Mucosa of descending colon (tissue), 3 donors: Measurements from ENCODE around the gene SUN1. TPM values are rescaled to one million over a fixed set of nuclear protein-coding genes. Genes with fewer than 3 reads are reported as not detected.

Experiments
- ATAC-seq: fragments of 200-7000 bp; cut with Tn5 transposase; one replicate; pipeline ENCODE4 v1.9.1; 2020; ENCODE audit warnings: mild to moderate bottlenecking, moderate library complexity
- DNase-seq, 3 donors: peaks; one replicate each; pipeline ENCODE4 v3.0.0-alpha.2; 2020
- H3K36me3 ChIP-seq: fragments of 200-600 bp; one replicate; pipeline ENCODE4 v1.8.0; 2021; ENCODE audit warnings: low read depth, mild to moderate bottlenecking
- H3K4me1 ChIP-seq: fragments of 200-600 bp; one replicate; pipeline ENCODE4 v1.8.0; 2021; ENCODE audit warnings: low read depth, mild to moderate bottlenecking
- H3K4me3 ChIP-seq: fragments of 200-600 bp; one replicate; pipeline ENCODE4 v1.8.0; 2021; ENCODE audit warnings: mild to moderate bottlenecking
- H3K9me3 ChIP-seq: fragments of 200-600 bp; one replicate; pipeline ENCODE4 v1.8.0; 2021; ENCODE audit warnings: mild to moderate bottlenecking
- intact Hi-C, 2 donors: fragments of 100-400 bp; cut with DNase I in 1 of 2; cut with micrococcal nuclease in 1 of 2; formaldehyde crosslinking; loops; one replicate each; pipeline versions ENCODE4 v1.11.0 to v1.11.1; 2022; cut with DNase I, micrococcal nuclease
- total RNA-seq, 3 donors: library from RNA; stranded (reverse); fragmentation: NEBNext Ultra II Directional in 2 of 3; extraction: Animal tissue kit (Norgen Biotek cat#: 25700) in 2 of 3; gene quantifications; one replicate each; pipeline versions ENCODE4 v1.2.1 to v1.2.4, GENCODE V29; 2021 to 2023
- TF ChIP-seq, protein P1 (sequence below): fragments of 200-600 bp; IDR thresholded peaks from one replicate; pipeline ENCODE4 v1.8.0; 2022; ENCODE audit warnings: antibody characterized with exemption, mild to moderate bottlenecking
- donor health status: DM: no; HTN: no; CAD: no; lungs with moderate emphysema.
- donor health status: DM: no; HTN: no; CAD: no.
- donor health status: DM: no; HTN: yes; CAD: no.

The SUN1 gene
- total RNA-seq, 3 donors from 2014 or later, result 151 to 179 (median 164) TPM

DNA sequence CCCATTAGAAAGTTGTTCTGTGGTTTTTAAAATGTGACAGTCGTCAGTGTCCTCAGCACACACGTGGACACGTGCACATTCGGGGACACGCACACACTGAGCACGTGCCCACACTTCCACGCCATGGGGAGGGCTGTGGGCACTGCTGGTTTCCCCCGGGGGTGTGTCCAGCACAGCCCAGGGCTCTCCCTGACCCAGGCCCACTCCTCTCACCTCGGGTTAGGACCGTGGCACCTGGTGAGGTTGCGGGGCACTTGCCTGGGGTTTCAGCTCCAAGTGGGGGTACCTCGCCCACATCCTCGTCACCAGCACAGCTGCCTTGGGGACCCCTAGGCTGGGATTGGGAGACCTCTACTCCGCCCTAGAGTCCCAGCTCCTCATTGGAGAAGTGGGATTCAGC, 64.8 kb downstream of the SUN1 start:
- Histone ChIP-seq H3K9me3 (no peaks in the 10 kb centered on the region), H3K36me3 (peaks cover 22% of the 10 kb centered on the region), H3K4me3 (no peak overlapping the region), H3K4me1 (peaks cover 6% of the 10 kb centered on the region)
- intact Hi-C loops, result no loop called here
- DNase-seq (peak in 1 of 3 donors; percentile 52), ATAC-seq (no peak)
- TF ChIP-seq, protein P1, sequence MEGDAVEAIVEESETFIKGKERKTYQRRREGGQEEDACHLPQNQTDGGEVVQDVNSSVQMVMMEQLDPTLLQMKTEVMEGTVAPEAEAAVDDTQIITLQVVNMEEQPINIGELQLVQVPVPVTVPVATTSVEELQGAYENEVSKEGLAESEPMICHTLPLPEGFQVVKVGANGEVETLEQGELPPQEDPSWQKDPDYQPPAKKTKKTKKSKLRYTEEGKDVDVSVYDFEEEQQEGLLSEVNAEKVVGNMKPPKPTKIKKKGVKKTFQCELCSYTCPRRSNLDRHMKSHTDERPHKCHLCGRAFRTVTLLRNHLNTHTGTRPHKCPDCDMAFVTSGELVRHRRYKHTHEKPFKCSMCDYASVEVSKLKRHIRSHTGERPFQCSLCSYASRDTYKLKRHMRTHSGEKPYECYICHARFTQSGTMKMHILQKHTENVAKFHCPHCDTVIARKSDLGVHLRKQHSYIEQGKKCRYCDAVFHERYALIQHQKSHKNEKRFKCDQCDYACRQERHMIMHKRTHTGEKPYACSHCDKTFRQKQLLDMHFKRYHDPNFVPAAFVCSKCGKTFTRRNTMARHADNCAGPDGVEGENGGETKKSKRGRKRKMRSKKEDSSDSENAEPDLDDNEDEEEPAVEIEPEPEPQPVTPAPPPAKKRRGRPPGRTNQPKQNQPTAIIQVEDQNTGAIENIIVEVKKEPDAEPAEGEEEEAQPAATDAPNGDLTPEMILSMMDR, result no peak

DNA sequence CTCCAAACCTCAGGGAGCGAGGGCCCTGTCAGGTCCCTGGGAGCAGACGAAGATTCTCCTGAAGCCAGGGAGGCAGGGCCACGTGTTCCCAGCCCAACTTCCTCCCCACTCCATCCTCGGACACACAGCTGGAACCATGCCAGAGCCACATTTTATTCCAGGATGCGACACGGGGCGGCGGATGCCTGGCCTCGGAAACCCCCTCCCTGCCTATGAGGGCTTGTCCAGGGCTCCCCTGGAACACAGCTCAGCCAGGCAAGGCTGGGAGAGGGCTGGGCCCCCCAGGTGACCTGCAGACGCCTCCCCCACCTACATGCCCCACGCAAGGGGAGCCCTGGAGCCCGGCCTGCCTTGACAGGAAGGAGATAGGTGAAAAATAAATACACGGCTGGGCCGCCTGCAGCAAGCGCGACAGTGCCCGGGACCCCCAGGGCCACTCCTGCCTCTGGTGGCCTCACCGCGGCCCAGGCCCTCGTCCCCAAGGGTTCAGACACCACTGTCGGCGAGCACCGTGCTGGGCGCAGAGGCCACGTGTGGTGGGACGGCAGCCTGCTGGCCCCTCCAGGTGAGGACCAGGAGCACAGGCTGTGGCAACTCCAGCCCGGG, 65.6 kb downstream of the SUN1 start:
- H3K9me3 ChIP-seq, result no peaks in the 10 kb centered on the region
- H3K36me3 ChIP-seq, result peaks cover 22% of the 10 kb centered on the region
- TF ChIP-seq, protein P1, result no peak
- DNase-seq, result peak in 2 of 3 donors; percentile 52 to 55
- ATAC-seq, result no peak
- intact Hi-C loops, result no loop called here
- peaks cover 6% of the 10 kb centered on the region for H3K4me1 ChIP-seq
- no peak overlapping the region for H3K4me3 ChIP-seq

DNA sequence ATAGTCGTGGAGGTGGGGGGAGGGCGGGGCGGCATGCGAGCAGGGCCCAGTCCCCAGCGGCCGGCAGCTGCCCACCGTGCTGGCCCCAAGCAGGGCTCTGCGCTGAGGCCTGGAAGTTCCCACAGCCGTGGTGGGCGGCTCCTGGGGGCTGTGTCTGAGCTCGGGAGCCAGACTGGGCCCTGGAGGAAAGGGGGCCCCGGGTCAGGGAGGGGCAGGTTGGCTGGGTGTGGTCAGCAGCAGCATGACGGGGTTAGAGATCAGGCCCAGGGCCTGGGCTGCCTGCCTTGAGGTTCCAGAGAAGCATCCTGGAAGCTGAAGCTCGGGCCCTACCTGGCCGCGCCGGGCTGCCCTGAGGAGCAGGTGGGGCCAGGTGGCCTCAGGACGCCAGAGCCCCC, 66.2 kb downstream of the SUN1 start:
- H3K4me1 ChIP-seq, result peaks cover 6% of the 10 kb centered on the region
- no peak for ATAC-seq
- TF ChIP-seq, protein P1, result no peak
- H3K36me3 ChIP-seq, result peaks cover 22% of the 10 kb centered on the region
- intact Hi-C loops, result no loop called here
- no peaks in the 10 kb centered on the region for H3K9me3 ChIP-seq
- DNase-seq, result peak in 1 of 3 donors; percentile 32
- no peak overlapping the region for H3K4me3 ChIP-seq

DNA sequence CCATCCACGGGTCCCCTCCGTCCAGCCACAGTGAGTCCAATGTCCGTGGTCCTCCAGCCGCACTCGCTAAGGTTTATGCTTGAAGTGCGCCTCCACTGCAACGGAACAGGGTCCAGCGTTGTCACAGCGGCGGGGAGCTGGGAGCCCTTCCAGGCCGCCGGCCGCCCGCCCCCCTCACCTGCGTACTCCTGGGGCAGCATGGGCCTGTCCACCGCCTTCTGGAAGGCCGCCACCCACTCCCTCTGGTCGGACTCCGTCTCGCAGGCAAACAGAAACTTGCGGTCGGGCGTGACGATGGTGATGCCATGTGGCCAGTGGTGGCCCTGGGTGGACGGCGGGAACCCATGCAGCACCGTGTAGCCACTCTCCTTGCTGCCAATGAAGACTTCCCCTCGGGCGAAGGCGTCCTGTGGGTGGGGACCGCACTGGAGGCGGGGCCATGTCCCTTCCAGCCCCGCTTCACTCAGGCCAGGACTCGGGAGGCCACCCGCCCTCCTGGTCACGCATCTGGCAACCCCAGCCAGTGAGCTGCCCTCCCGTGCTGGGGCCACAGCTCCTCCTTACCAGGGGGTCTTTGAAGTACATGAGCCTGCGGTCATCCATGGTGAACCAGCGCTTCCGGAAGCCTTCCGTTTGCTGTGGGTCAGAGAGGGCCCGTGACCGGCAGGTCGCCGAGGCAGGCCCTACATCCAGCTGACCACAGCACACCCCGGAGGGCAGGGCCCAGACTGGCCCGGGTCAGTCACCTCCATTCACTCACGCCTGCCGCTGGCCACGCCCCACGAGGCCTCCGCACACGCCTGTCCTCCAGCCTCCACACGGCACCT, 66.8 kb downstream of the SUN1 start:
- H3K9me3 ChIP-seq, result no peaks in the 10 kb centered on the region
- no peak overlapping the region for H3K4me3 ChIP-seq
- DNase-seq, result peak in 2 of 3 donors; percentile 38 to 58
- intact Hi-C loops, result no loop called here
- ATAC-seq, result no peak
- H3K4me1 ChIP-seq, result peaks cover 6% of the 10 kb centered on the region
- TF ChIP-seq, protein P1, result no peak
- H3K36me3 ChIP-seq, result peaks cover 20% of the 10 kb centered on the region

DNA sequence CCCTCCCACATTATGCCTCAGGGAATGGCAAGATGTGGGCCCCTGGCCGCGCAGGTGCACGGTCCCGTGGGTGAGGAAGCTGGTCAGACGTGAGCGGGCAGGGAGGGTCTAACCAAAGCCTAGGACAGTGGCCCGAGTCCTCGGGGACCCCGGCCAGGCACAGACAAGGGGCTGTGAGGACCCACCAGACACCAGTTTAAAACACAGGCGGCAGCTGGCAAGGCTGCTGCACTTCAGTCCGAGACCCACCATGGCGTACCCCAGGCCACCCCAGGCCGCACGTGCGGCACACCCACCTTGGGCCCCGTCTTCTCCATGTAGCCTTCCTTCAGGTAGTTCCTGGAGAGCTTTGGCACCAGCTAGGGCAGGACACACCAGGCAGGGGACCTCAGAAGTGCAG, 67.5 kb downstream of the SUN1 start:
- Histone ChIP-seq H3K4me1 (peaks cover 6% of the 10 kb centered on the region), H3K36me3 (peaks cover 17% of the 10 kb centered on the region), H3K9me3 (no peaks in the 10 kb centered on the region), H3K4me3 (no peak overlapping the region)
- intact Hi-C loops, result no loop called here
- TF ChIP-seq, protein P1, result no peak
- DNase-seq, result no peak
- ATAC-seq, result no peak
